RWPE2 (cell line): Measurements from ENCODE around the gene GINS1.

Experiments used
- ATAC-seq: fragments of 200-7000 bp; cut with Tn5 transposase; 3 replicates; pipeline ENCODE4 v1.9.1; 2021; ENCODE audit warnings: low read depth
- DNase-seq: peaks from one replicate; pipeline ENCODE4 v3.0.0-alpha.2; 2020; ENCODE audit warnings: low spot score
- H3K27ac ChIP-seq: fragments of 450-650 bp; 2 replicates; pipeline ENCODE4 v1.5.1; 2017; ENCODE audit warnings: mild to moderate bottlenecking; ENCODE audit not compliant: poor library complexity, severe bottlenecking
- H3K27me3 ChIP-seq: fragments of 250-450 bp; sonication (Bioruptor Pico); 2 replicates; pipeline ENCODE4 v1.5.1; 2021; ENCODE audit warnings: mild to moderate bottlenecking, moderate library complexity; ENCODE audit not compliant: insufficient read depth, poor library complexity, severe bottlenecking
- H3K36me3 ChIP-seq: fragments of 250-450 bp; sonication (Bioruptor Pico); 2 replicates; pipeline ENCODE4 v1.5.1; 2020; ENCODE audit warnings: low read depth, mild to moderate bottlenecking, moderate library complexity
- H3K4me1 ChIP-seq: fragments of 250-450 bp; sonication (Bioruptor Pico); 2 replicates; pipeline ENCODE4 v1.5.1; 2021; ENCODE audit warnings: mild to moderate bottlenecking, moderate library complexity; ENCODE audit not compliant: insufficient read depth, poor library complexity, severe bottlenecking
- H3K4me3 ChIP-seq: fragments of 250-450 bp; sonication (Bioruptor Pico); 2 replicates; pipeline ENCODE4 v1.5.1; 2021; ENCODE audit warnings: mild to moderate bottlenecking, moderate library complexity; ENCODE audit not compliant: severe bottlenecking
- H3K9me3 ChIP-seq: fragments of 250-450 bp; sonication (Bioruptor Pico); 2 replicates; pipeline ENCODE4 v1.5.1; 2021; ENCODE audit warnings: mild to moderate bottlenecking, moderate library complexity; ENCODE audit not compliant: severe bottlenecking
- CTCF ChIP-seq: fragments of 450-650 bp; IDR thresholded peaks from one replicate; pipeline ENCODE4 v1.5.1; 2017; ENCODE audit warnings: mild to moderate bottlenecking, moderate library complexity; ENCODE audit not compliant: poor library complexity, severe bottlenecking

The GINS1 gene

GRCh38 chr20:25481235-25481917, 73.9 kb downstream of the GINS1 start:
- TF ChIP-seq CTCF = no peak
- Histone ChIP-seq H3K4me3 (no peak overlapping the region), H3K27ac (no peak overlapping the region), H3K27me3 (no peaks in the 10 kb centered on the region), H3K9me3 (no peaks in the 10 kb centered on the region), H3K36me3 (no peaks in the 10 kb centered on the region), H3K4me1 (peaks cover 26% of the 10 kb centered on the region)
- no peak for ATAC-seq
- no peak for DNase-seq

GRCh38 chr20:25481918-25482253, 74.4 kb downstream of the GINS1 start:
- H3K9me3 ChIP-seq = no peaks in the 10 kb centered on the region
- ATAC-seq (no peak), DNase-seq (no peak)
- H3K27me3 ChIP-seq = no peaks in the 10 kb centered on the region
- peaks cover 26% of the 10 kb centered on the region for H3K4me1 ChIP-seq
- H3K27ac ChIP-seq = no peak overlapping the region
- H3K4me3 ChIP-seq = no peak overlapping the region
- TF ChIP-seq CTCF = no peak
- H3K36me3 ChIP-seq = no peaks in the 10 kb centered on the region

DNA sequence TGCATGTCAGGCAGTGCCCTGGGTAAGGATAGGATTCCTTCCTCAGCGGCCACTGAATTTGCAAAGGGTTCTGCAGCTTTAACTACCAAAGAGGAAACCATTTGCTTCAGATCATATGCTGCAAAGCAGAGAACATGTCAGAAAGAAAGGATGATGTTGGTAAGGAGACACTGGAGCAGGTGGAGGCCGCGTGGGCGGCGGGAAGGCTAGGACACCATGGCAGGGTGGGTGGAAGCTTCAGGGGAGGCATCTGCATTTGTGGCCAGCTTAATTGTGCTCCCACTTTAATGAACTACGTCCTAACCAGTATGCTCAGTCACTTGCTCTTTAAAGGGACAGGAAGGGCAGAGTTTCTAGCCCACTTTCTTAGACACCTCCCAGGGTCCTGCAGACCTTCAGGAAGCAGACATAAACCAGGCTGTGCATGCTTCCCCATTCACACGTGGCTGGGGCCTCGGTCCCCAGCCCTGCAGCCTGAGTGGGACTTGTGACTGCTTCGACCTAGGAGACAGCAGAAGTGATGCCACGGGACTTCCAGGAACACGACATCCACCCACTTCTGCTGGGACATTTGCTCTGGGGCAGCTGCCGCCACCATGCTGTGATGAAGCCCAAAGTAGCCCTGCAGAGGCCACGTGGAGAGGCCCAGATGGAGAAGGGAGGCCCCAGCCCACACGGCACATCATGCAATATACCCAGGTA, 76.1 kb downstream of the GINS1 start:
- no peaks in the 10 kb centered on the region for H3K36me3 ChIP-seq
- no peak overlapping the region for H3K4me3 ChIP-seq
- no peak for TF ChIP-seq CTCF
- peak; percentile 29 for DNase-seq
- peak overlapping the region; percentile 68 for H3K27ac ChIP-seq
- peaks cover 29% of the 10 kb centered on the region for H3K4me1 ChIP-seq
- no peaks in the 10 kb centered on the region for H3K9me3 ChIP-seq
- H3K27me3 ChIP-seq = no peaks in the 10 kb centered on the region
- no peak for ATAC-seq

DNA sequence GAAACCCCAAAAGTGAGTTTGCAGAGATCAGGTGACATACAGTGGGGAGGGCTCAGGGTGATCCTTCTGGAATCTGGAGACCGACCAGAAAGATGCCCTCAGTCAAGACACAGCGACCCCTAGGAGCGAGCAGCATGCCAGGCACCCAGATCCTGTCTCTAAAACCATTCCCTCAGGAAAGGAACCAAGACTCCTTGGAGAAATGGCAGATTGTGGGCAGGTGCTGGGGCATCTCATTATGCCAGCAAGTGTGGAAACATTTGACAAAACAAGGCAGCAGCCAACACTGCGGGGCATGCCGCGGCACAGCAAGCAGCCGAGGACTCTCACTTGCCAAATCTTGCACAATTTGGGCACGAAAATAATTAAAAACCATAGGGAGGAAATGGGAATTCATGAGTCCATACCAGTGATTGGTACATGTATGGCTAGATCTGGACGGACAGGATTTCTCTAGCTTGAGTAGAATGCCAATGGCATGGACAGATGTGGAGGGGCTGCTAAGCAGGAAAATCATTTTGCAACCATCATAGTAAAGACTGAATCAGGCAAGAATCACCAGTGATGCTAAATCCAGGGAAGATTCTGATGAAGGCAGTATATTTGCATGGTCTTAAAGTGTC, 76.9 kb downstream of the GINS1 start:
- peak overlapping the region; percentile 68 for H3K27ac ChIP-seq
- no peaks in the 10 kb centered on the region for H3K9me3 ChIP-seq
- DNase-seq (no peak), ATAC-seq (peak; percentile 50)
- H3K27me3 ChIP-seq = no peaks in the 10 kb centered on the region
- TF ChIP-seq CTCF = peak; percentile 33
- H3K36me3 ChIP-seq = no peaks in the 10 kb centered on the region
- peaks cover 29% of the 10 kb centered on the region for H3K4me1 ChIP-seq
- no peak overlapping the region for H3K4me3 ChIP-seq
